Gastrocnemius medialis (tissue), 4 donors: ENCODE measurements around the gene PHKA2.

Experiments
- POLR2A ChIP-seq, 2 donors: fragments of 450-650 bp; IDR thresholded peaks; one replicate each; pipeline ENCODE4 v1.6.1; 2017; ENCODE audit warnings: antibody characterized with exemption in 2 of 2, mild to moderate bottlenecking in 2 of 2, moderate library complexity in 2 of 2
- TF ChIP-seq, protein P1 (sequence below), 5 experiments: fragments of 450-650 bp in 3 of 5; fragments of 200-600 bp in 2 of 5; sonication (generic) in 2 of 5; IDR thresholded peaks in 4 of 5; conservative IDR thresholded peaks in 1 of 5; 1 replicate in 4 of 5; 2 replicates in 1 of 5; pipeline ENCODE4 v1.5.1; 2016 to 2019; ENCODE audit warnings: antibody characterized with exemption in 5 of 5, mild to moderate bottlenecking in 3 of 5, moderate library complexity in 3 of 5

- TF ChIP-seq, protein P1, sequence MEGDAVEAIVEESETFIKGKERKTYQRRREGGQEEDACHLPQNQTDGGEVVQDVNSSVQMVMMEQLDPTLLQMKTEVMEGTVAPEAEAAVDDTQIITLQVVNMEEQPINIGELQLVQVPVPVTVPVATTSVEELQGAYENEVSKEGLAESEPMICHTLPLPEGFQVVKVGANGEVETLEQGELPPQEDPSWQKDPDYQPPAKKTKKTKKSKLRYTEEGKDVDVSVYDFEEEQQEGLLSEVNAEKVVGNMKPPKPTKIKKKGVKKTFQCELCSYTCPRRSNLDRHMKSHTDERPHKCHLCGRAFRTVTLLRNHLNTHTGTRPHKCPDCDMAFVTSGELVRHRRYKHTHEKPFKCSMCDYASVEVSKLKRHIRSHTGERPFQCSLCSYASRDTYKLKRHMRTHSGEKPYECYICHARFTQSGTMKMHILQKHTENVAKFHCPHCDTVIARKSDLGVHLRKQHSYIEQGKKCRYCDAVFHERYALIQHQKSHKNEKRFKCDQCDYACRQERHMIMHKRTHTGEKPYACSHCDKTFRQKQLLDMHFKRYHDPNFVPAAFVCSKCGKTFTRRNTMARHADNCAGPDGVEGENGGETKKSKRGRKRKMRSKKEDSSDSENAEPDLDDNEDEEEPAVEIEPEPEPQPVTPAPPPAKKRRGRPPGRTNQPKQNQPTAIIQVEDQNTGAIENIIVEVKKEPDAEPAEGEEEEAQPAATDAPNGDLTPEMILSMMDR (IDR thresholded peaks at IDR 0.05 in 4 of 5, conservative IDR thresholded peaks at IDR 0.05 in 1 of 5) = no peak
- no peak for TF ChIP-seq POLR2A (IDR thresholded peaks at IDR 0.05)
Measured at GRCh38 chrX:18971506-18971905, 12.4 kb downstream of the PHKA2 start.
